ENCODE results near the gene ATP2B1.

GRCh38 chr12:89736995-89737394 lies 28.4 kb upstream of the ATP2B1 start:
- TF ChIP-seq CTCF (conservative IDR thresholded peaks at IDR 0.05) (no peak), ZFX (IDR thresholded peaks at IDR 0.05) (no peak)
